HL-60 (cell line): ENCODE data around the gene DOCK10.

ENCODE experiments used
- DNase-seq, 2 experiments: peaks; one replicate each; pipeline ENCODE4 v3.0.0-alpha.2; 2010 to 2020; ENCODE audit warnings: low read depth in 1 of 2, low spot score in 1 of 2
- H3K27ac ChIP-seq: fragments of 250-450 bp; sonication (Bioruptor Pico); replicated peaks from 2 replicates; pipeline ENCODE4 v1.5.1; 2020; ENCODE audit warnings: mild to moderate bottlenecking, moderate library complexity
- H3K27me3 ChIP-seq: fragments of 250-450 bp; sonication (Bioruptor Pico); 2 replicates; pipeline ENCODE4 v1.5.1; 2021; ENCODE audit warnings: mild to moderate bottlenecking, moderate library complexity; ENCODE audit not compliant: insufficient read depth, poor library complexity, severe bottlenecking
- H3K4me3 ChIP-seq: replicated peaks from 2 replicates; pipeline ENCODE4 v1.5.1; 2011; ENCODE audit warnings: mild to moderate bottlenecking, control low read depth, low read length; ENCODE audit not compliant: insufficient read depth
- GABPA ChIP-seq: IDR thresholded peaks from 2 replicates; pipeline ENCODE4 v1.6.1; 2012; ENCODE audit warnings: low read depth
- POLR2AphosphoS5 ChIP-seq: IDR thresholded peaks from 2 replicates; pipeline ENCODE4 v1.6.1; 2012; ENCODE audit warnings: low read depth
- SPI1 ChIP-seq: IDR thresholded peaks from 2 replicates; pipeline ENCODE4 v1.6.1; 2012; ENCODE audit warnings: low read depth, mild to moderate bottlenecking, borderline replicate concordance
- TF ChIP-seq, protein P1 (sequence below): IDR thresholded peaks from one replicate; pipeline ENCODE4 v1.5.1; 2011; ENCODE audit warnings: low read length, control low read depth, inconsistent platforms; ENCODE audit not compliant: insufficient read depth
- TF ChIP-seq, protein P2 (sequence below): IDR thresholded peaks from 2 replicates; pipeline ENCODE4 v1.6.1; 2012; ENCODE audit warnings: low read depth; ENCODE audit not compliant: insufficient replicate concordance

Gene DOCK10

DNA sequence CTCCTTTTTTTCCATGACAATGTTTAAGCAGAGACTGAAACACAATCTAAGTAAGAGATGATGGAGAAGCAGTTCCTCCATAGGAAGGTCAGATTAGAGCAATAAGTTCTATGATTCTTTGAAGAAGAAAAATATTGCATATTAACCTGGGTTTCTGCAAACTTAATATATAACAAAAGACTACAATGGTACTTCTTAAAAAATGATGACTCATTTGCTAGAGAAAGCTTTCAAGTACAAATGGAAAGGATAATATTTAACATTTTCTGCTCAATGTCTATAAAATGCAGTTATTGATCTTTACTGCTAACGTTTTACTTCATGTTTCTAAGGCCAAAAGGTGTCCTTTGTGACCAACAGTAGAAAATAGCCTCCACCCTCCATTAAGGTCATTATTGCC, 158.6 kb downstream of the DOCK10 start:
- no peak for DNase-seq
- no peaks in the 10 kb centered on the region for H3K27me3 ChIP-seq
- no peak for TF ChIP-seq SPI1
- no peak for TF ChIP-seq POLR2AphosphoS5
- TF ChIP-seq, protein P1, sequence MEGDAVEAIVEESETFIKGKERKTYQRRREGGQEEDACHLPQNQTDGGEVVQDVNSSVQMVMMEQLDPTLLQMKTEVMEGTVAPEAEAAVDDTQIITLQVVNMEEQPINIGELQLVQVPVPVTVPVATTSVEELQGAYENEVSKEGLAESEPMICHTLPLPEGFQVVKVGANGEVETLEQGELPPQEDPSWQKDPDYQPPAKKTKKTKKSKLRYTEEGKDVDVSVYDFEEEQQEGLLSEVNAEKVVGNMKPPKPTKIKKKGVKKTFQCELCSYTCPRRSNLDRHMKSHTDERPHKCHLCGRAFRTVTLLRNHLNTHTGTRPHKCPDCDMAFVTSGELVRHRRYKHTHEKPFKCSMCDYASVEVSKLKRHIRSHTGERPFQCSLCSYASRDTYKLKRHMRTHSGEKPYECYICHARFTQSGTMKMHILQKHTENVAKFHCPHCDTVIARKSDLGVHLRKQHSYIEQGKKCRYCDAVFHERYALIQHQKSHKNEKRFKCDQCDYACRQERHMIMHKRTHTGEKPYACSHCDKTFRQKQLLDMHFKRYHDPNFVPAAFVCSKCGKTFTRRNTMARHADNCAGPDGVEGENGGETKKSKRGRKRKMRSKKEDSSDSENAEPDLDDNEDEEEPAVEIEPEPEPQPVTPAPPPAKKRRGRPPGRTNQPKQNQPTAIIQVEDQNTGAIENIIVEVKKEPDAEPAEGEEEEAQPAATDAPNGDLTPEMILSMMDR: no peak
- TF ChIP-seq GABPA: no peak
- TF ChIP-seq, protein P2, sequence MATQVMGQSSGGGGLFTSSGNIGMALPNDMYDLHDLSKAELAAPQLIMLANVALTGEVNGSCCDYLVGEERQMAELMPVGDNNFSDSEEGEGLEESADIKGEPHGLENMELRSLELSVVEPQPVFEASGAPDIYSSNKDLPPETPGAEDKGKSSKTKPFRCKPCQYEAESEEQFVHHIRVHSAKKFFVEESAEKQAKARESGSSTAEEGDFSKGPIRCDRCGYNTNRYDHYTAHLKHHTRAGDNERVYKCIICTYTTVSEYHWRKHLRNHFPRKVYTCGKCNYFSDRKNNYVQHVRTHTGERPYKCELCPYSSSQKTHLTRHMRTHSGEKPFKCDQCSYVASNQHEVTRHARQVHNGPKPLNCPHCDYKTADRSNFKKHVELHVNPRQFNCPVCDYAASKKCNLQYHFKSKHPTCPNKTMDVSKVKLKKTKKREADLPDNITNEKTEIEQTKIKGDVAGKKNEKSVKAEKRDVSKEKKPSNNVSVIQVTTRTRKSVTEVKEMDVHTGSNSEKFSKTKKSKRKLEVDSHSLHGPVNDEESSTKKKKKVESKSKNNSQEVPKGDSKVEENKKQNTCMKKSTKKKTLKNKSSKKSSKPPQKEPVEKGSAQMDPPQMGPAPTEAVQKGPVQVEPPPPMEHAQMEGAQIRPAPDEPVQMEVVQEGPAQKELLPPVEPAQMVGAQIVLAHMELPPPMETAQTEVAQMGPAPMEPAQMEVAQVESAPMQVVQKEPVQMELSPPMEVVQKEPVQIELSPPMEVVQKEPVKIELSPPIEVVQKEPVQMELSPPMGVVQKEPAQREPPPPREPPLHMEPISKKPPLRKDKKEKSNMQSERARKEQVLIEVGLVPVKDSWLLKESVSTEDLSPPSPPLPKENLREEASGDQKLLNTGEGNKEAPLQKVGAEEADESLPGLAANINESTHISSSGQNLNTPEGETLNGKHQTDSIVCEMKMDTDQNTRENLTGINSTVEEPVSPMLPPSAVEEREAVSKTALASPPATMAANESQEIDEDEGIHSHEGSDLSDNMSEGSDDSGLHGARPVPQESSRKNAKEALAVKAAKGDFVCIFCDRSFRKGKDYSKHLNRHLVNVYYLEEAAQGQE: no peak
- H3K27ac ChIP-seq: no peak overlapping the region
- no peak overlapping the region for H3K4me3 ChIP-seq

DNA sequence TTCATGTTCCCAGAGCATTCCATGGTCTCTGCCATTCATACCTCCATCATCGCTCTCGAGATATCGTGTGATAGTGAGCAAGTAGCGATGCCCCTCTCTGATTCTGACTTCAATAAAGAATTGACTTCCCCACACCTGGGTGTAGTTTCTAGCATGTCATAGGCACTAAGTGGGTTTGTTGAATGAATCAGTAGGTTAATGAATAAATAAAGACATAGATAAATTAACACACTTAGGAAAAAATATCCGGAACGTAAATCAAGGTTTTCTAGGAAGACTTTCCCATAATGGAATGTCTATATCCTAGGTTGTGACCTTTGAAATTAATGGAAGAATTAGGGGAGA, 159.1 kb downstream of the DOCK10 start:
- no peak for DNase-seq
- TF ChIP-seq, protein P1: no peak
- no peak for TF ChIP-seq GABPA
- no peak for TF ChIP-seq POLR2AphosphoS5
- Histone ChIP-seq H3K4me3 (no peak overlapping the region), H3K27ac (no peak overlapping the region), H3K27me3 (no peaks in the 10 kb centered on the region)

DNA sequence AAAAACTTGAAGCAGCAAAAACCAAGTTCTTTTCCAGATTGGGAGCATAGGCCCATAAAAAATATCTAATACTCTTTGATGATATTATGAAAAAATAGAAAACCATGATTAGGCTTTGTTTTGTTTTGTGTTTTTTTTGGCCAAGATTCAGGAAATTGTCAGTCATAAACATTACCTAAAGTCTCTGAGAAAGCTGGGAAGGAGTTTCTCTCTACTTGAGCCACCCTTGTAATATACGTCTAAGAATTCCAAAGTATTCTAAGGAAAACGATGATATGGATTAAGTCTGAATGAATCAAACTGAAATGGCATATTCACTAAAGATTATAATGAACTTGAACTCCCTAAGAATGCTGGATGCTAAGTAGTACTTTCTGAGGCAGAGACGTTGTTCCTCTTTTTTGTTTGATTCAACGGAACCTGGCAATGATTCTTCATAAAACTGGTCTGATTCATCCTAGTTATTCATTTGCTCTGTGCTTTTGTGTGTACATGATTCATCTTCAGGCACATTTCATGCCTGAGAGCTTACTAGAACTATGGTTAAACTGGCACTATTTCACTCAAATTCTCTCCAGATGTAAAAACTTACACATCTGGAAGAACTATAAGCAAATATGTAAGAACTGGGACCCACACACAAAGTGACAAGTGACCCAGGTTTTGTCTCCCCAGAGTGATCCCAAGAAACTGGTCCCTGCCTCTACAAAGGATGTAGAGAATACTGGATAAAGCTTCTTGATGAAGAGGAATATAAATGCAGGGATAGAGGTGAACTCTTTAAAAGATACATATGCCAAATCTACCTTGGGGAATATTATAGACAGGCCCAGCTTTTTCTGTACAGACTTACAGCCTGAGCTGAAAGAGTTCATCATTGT, 159.7 kb downstream of the DOCK10 start:
- no peaks in the 10 kb centered on the region for H3K27me3 ChIP-seq
- H3K4me3 ChIP-seq: no peak overlapping the region
- TF ChIP-seq SPI1: no peak
- TF ChIP-seq, protein P1: no peak
- TF ChIP-seq, protein P2: no peak
- TF ChIP-seq POLR2AphosphoS5: no peak
- no peak for TF ChIP-seq GABPA
- peak in 1 of 2 experiments; percentile 36 for DNase-seq
- H3K27ac ChIP-seq: no peak overlapping the region

DNA sequence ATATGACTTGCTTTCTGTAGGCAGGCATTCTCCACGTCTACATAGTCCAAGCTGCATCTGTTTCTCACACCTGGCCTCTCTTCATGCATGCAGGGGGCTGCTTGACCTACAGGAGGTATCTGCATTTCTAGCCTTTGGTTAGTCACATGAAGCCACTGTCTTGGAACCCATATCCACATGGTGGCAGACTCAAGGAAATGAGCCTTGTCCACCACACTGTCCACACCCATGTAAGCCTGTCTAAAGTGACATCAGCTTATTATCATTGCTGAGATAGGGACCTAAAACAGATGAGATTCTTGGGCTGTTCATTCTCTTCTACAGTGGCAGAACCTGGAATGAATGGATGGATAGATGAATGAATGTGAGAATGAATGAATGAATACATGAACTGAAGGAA, 160.4 kb downstream of the DOCK10 start:
- Histone ChIP-seq H3K27me3 (no peaks in the 10 kb centered on the region), H3K4me3 (no peak overlapping the region), H3K27ac (no peak overlapping the region)
- TF ChIP-seq GABPA (no peak), POLR2AphosphoS5 (no peak), SPI1 (no peak)
- TF ChIP-seq, protein P1: no peak
- TF ChIP-seq, protein P2: no peak
- no peak for DNase-seq
